Endometrial microvascular endothelial cells (primary cell): ENCODE results near the gene GSTK1. TPM values are rescaled to one million over a fixed set of nuclear protein-coding genes. Genes with fewer than 3 reads are reported as not detected.

Experiments used
- in situ Hi-C: cut with HindIII; loops from 2 replicates; pipeline ENCODE4 v1.10.0; 2017; ENCODE audit warnings: low sequenced_read_pairs, low pct_unique_long_range_greater_than_20kb; ENCODE audit errors: inconsistent ontology term
- total RNA-seq: library from RNA; depleted of rRNA; stranded (reverse); fragments of >200 nt; gene quantifications from one replicate; pipeline ENCODE4 v1.2.3, GENCODE V29; 2015; ENCODE audit errors: inconsistent ontology term

Gene GSTK1
- 212 TPM for total RNA-seq

GRCh38 chr7:143263266-143264195, at the start of gene GSTK1:
Gene GSTK1, plus strand, starts transcription at chr7:143263441. Its CDS starts 73 bp downstream, at chr7:143263514.
- in situ Hi-C loops, result no loop called here

- in situ Hi-C loops, result loop anchor here (10.0 kb wide), 1 partner anchor 199 kb away; no protein-coding TSS in a partner anchor
These were observed 49.8 kb upstream of the GSTK1 start for GRCh38 chr7:143213478-143213877.

GRCh38 chr7:143214789-143215679, 48.2 kb upstream of the GSTK1 start:
- in situ Hi-C loops, result loop anchor here (10.0 kb wide), 1 partner anchor 200 kb away; no protein-coding TSS in a partner anchor

- in situ Hi-C loops, result loop anchor here (10.0 kb wide), 1 partner anchor 201 kb away; no protein-coding TSS in a partner anchor
These were observed 47.1 kb upstream of the GSTK1 start for GRCh38 chr7:143216151-143216550.

DNA sequence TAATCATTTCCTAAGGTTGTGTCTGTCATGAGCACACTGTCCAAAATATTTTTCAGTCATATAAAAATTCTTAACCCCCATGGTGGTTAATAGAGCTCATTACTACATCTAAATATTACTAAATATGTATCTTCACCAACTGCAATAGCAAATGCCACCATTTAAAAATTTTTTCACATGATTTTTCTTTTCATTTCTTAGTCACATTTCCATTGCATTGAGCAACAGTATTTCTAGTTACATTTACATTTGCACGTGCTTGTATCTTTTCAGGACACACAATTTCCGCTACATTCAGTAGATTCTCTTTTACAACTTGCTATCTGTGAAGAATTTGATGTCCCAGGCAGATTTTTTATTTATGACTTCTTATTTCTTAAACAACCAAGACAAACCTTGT, 46.6 kb upstream of the GSTK1 start:
- in situ Hi-C loops, result loop anchor here (10.0 kb wide), 1 partner anchor 202 kb away; no protein-coding TSS in a partner anchor

DNA sequence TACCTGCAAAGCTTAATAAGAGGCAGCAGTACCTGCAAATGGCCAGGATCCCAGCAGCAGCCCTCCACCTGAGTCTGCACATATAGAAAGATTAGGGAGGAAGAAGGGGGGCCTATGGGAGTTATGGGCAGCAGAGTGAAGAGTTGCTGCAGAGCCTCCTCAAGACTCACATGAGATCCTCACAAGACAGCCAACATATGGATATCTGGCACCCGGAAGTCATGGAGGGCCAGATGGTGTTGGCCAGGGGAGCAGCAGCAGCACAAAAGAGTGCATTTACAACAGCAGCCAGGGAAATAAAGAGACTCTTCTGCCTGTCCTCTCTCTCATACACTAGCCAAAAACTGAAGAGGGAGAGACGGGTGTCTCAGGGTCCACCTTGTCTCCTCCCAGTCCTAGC, 45.4 kb upstream of the GSTK1 start:
- in situ Hi-C loops, result loop anchor here (10.0 kb wide), 1 partner anchor 203 kb away; no protein-coding TSS in a partner anchor

DNA sequence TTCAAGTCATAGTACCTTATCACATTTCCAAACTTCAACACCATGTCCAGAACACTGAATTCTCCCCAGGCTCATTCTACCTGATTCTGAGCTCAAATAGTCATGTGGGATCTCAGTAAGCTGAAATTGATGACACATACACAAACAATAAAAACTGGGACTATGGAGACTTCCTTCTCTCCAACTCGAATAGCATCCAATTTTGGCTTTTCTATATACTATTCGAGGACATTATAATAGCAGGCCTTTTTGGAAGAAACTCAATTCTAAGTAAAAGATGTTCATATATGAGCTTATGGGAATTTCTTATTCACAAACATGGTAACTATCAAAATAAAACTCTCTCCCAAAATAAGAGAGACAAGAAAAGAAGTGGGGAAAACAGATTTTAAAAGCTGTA, 42.0 kb upstream of the GSTK1 start:
- in situ Hi-C loops, result no loop called here

- in situ Hi-C loops, result no loop called here
These were observed 41.5 kb upstream of the GSTK1 start, which contains the start of gene TAS2R40 for GRCh38 chr7:143221737-143222136. Gene TAS2R40, plus strand, starts transcription at chr7:143222037. Its CDS starts 42 bp downstream, at chr7:143222079.

DNA sequence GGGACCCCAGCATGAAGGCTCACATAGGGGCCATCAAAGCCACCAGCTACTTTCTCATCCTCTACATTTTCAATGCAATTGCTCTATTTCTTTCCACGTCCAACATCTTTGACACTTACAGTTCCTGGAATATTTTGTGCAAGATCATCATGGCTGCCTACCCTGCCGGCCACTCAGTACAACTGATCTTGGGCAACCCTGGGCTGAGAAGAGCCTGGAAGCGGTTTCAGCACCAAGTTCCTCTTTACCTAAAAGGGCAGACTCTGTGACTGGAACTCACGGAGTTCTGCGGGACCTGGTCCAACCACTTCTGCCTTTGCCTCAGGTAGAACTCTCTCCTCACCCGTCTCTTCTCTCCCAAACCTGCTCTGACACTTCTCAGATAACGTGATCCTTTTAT, 40.5 kb upstream of the GSTK1 start:
- in situ Hi-C loops, result no loop called here

- in situ Hi-C loops, result no loop called here
These were observed 39.5 kb upstream of the GSTK1 start for GRCh38 chr7:143223784-143224183.

GRCh38 chr7:143225047-143225446, 38.2 kb upstream of the GSTK1 start:
- in situ Hi-C loops, result loop anchor here (25.0 kb wide), 1 partner anchor 112 kb away; no protein-coding TSS in a partner anchor

DNA sequence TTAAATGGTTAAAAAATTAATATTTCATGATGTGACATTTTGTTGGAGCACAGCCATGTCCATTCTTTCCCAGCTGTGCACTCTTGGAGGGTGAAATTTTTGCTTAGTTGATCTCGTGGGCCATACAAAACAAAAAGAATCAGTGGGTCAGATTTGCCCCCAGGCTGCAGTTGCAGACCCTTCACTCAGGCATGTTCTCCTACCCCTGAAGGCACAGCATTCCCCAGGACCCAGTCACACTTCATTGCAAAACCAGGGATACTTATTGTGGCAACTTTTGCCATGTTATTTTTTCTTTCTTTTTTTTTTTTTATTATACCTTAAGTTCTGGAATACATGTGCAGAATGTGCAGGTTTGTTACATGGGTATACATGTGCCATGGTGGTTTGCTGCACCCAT, 35.4 kb upstream of the GSTK1 start:
- in situ Hi-C loops, result loop anchor here (25.0 kb wide), 1 partner anchor 109 kb away; no protein-coding TSS in a partner anchor

DNA sequence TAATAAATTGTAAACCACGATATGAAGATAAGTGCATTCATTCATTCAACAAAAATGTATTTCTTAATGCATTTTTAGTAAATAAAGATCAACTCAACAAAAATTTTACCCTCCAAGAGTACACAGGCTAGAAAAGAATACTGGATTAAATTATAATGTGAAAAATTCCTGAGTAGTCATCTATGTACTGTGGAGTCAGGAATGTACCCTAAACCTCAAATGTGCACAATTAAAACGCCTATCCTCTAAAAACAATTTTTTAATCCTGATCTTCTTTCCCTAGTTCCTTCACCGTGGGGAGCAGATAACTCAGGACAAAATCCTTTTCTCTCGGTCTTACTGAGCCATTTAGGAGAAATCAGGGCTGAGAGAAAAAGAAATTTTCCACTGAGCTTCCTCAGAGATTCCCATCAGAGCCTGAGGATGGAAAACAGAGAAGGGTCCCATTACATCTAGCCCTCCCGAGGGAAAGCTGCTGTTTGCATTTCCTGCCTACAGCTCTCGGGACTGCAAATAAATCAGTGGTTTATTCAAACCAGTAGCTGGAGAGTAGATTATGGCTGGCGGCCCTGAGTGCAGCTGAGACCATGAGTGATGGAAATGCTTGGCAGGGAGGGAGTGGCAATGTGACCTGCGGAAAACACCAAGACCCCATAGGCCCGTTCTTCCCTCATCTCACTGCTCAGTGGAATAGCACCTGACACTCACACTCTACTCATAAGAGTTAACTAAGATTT, 34.0 kb upstream of the GSTK1 start:
- in situ Hi-C loops, result loop anchor here (25.0 kb wide), 1 partner anchor 108 kb away; no protein-coding TSS in a partner anchor

GRCh38 chr7:143230602-143231457, 32.4 kb upstream of the GSTK1 start:
- in situ Hi-C loops, result loop anchor here (25.0 kb wide), 1 partner anchor 106 kb away; no protein-coding TSS in a partner anchor

GRCh38 chr7:143233816-143234532, 29.3 kb upstream of the GSTK1 start:
- in situ Hi-C loops, result loop anchor here (25.0 kb wide), 1 partner anchor 103 kb away; no protein-coding TSS in a partner anchor

DNA sequence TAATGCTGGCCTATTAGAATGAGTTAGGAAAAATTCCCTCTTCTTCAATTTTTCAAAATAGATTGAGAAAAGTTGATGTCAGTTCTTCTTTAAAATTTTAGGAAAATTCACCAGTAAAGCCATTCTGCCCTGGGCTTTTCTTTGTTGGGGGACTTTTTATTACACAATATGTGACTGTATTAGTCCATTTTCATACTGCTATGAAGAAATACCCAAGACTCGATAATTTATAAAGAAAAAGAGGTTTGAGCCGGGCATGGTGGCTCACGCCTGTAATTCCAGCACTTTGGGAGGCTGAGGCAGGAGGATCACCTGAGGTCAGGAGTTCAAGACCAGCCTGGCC, 28.7 kb upstream of the GSTK1 start:
- in situ Hi-C loops, result loop anchor here (25.0 kb wide), 1 partner anchor 103 kb away; no protein-coding TSS in a partner anchor

- in situ Hi-C loops, result loop anchor here (25.0 kb wide), 1 partner anchor 102 kb away; no protein-coding TSS in a partner anchor
These were observed 27.7 kb upstream of the GSTK1 start for GRCh38 chr7:143235561-143235960.
